ENCODE measurements around the gene SHISA7.

DNA sequence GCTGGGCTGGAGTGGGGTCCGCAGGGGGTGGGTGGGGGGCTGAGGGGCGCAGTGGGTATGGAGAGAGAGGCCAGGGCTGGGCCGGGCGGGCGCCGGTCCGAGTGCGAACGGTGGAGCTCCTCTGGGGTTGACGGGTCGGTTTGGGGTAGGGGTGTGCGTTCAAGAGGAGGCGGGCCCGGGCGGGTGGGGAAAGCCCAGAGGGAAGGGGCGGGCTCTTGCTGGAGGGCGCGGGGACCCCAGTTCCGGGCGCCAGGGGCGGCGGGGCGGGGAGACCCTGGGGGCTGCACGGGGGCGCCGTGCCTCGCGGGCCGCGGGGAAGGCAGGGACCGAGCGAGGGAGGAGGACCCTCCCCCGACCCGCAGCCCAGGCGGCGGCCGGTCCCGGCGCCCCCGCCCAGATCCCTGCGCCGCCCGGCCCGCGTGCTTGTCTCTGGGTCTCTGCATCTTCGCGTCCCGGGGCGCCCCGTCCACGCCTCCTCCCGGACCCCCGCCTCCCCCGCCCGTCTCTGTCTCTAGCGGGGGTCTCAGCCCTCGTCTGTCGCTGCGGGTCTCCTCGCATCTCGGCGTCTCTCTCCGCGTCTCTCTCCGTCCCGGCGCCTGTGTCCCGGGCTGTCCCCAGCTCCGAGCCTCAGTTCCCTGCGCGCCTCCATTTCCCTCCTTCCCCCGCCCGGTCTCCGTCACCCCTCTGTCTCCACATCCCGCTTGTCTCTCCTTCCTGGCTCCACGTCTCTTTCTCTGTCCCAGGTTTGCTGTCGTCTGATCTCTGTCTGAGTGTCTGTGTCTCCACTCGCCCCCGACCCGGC is 8.3 kb upstream of the SHISA7 start:
- no peak for TF ChIP-seq ZFX (IDR thresholded peaks at IDR 0.05; ENCODE audit: borderline replicate concordance)
- TF ChIP-seq, protein P1, sequence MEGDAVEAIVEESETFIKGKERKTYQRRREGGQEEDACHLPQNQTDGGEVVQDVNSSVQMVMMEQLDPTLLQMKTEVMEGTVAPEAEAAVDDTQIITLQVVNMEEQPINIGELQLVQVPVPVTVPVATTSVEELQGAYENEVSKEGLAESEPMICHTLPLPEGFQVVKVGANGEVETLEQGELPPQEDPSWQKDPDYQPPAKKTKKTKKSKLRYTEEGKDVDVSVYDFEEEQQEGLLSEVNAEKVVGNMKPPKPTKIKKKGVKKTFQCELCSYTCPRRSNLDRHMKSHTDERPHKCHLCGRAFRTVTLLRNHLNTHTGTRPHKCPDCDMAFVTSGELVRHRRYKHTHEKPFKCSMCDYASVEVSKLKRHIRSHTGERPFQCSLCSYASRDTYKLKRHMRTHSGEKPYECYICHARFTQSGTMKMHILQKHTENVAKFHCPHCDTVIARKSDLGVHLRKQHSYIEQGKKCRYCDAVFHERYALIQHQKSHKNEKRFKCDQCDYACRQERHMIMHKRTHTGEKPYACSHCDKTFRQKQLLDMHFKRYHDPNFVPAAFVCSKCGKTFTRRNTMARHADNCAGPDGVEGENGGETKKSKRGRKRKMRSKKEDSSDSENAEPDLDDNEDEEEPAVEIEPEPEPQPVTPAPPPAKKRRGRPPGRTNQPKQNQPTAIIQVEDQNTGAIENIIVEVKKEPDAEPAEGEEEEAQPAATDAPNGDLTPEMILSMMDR (IDR thresholded peaks at IDR 0.05): no peak

Data from 22Rv1 (cell line).